ENCODE data around the gene VPS13D. TPM values are rescaled to one million over a fixed set of nuclear protein-coding genes. Genes with fewer than 3 reads are reported as not detected.

The VPS13D gene
- total and polyA plus RNA-seq, 4 donors, result 10.2 to 68.3 (median 12.6) TPM

DNA sequence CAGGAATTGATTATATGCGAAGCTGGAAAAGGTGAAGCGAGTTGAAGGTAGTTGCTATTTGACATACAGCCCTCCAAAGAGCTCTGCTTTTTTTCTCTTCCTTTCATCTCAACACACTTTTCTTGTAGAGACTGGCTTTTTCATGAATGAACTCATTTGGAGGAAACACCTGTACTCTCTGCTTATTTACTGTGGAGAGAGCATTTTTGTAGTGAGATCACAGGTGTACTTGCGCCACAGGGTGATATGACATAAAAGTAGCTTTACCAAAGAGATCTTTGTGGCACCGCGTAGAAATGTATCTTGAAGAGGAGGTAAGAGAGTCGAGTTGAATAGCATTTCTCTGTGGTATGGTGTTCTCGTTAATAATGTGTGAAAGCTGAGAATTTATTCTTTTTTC lies 187.6 kb downstream of the VPS13D start:
- Histone ChIP-seq H3K4me3 (ENCODE audit: low read depth in 1 of 3, low read length in 3 of 3) (no peak overlapping the region), H3K27ac (ENCODE audit: low read depth in 1 of 2, low read length in 2 of 2) (no peak overlapping the region), H3K9ac (ENCODE audit: low read depth in 1 of 2, low read length in 2 of 2) (no peak overlapping the region), H3K4me1 (ENCODE audit: control insufficient read depth in 4 of 4, insufficient read depth in 4 of 4, low read length in 3 of 4) (no peaks in the 10 kb centered on the region), H3K27me3 (ENCODE audit: control insufficient read depth in 4 of 4, insufficient read depth in 4 of 4, low read length in 3 of 4) (no peaks in the 10 kb centered on the region), H3K36me3 (ENCODE audit: control insufficient read depth in 4 of 4, insufficient read depth in 3 of 4, low read depth in 1 of 4, low read length in 3 of 4) (peaks cover 2 to 16% (median 7%) of the 10 kb centered on the region in 4 donors), H3K9me3 (ENCODE audit: control insufficient read depth in 4 of 4, low read length in 3 of 4) (no peaks in the 10 kb centered on the region)
- no peak for TF ChIP-seq RXRA (IDR thresholded peaks at IDR 0.05)
- no peak for TF ChIP-seq HNF4G (IDR thresholded peaks at IDR 0.05)
- no peak for TF ChIP-seq JUND (IDR thresholded peaks at IDR 0.05)
- TF ChIP-seq, protein P1, sequence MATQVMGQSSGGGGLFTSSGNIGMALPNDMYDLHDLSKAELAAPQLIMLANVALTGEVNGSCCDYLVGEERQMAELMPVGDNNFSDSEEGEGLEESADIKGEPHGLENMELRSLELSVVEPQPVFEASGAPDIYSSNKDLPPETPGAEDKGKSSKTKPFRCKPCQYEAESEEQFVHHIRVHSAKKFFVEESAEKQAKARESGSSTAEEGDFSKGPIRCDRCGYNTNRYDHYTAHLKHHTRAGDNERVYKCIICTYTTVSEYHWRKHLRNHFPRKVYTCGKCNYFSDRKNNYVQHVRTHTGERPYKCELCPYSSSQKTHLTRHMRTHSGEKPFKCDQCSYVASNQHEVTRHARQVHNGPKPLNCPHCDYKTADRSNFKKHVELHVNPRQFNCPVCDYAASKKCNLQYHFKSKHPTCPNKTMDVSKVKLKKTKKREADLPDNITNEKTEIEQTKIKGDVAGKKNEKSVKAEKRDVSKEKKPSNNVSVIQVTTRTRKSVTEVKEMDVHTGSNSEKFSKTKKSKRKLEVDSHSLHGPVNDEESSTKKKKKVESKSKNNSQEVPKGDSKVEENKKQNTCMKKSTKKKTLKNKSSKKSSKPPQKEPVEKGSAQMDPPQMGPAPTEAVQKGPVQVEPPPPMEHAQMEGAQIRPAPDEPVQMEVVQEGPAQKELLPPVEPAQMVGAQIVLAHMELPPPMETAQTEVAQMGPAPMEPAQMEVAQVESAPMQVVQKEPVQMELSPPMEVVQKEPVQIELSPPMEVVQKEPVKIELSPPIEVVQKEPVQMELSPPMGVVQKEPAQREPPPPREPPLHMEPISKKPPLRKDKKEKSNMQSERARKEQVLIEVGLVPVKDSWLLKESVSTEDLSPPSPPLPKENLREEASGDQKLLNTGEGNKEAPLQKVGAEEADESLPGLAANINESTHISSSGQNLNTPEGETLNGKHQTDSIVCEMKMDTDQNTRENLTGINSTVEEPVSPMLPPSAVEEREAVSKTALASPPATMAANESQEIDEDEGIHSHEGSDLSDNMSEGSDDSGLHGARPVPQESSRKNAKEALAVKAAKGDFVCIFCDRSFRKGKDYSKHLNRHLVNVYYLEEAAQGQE (IDR thresholded peaks at IDR 0.05), result no peak
- TF ChIP-seq SP1 (IDR thresholded peaks at IDR 0.05), result no peak
- TF ChIP-seq HNF4A (conservative IDR thresholded peaks at IDR 0.05), result no peak
- no peak for TF ChIP-seq RAD21 (IDR thresholded peaks at IDR 0.05)
- TF ChIP-seq, protein P2, sequence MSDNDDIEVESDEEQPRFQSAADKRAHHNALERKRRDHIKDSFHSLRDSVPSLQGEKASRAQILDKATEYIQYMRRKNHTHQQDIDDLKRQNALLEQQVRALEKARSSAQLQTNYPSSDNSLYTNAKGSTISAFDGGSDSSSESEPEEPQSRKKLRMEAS (IDR thresholded peaks at IDR 0.05), result no peak
- no peak for TF ChIP-seq NR2F2 (IDR thresholded peaks at IDR 0.05)
- TF ChIP-seq, protein P3, sequence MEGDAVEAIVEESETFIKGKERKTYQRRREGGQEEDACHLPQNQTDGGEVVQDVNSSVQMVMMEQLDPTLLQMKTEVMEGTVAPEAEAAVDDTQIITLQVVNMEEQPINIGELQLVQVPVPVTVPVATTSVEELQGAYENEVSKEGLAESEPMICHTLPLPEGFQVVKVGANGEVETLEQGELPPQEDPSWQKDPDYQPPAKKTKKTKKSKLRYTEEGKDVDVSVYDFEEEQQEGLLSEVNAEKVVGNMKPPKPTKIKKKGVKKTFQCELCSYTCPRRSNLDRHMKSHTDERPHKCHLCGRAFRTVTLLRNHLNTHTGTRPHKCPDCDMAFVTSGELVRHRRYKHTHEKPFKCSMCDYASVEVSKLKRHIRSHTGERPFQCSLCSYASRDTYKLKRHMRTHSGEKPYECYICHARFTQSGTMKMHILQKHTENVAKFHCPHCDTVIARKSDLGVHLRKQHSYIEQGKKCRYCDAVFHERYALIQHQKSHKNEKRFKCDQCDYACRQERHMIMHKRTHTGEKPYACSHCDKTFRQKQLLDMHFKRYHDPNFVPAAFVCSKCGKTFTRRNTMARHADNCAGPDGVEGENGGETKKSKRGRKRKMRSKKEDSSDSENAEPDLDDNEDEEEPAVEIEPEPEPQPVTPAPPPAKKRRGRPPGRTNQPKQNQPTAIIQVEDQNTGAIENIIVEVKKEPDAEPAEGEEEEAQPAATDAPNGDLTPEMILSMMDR (IDR thresholded peaks at IDR 0.05; ENCODE audit: low read depth, low read length, missing input control), result no peak
- TF ChIP-seq EGR1 (IDR thresholded peaks at IDR 0.05; ENCODE audit: low read depth in 2 of 2), result no peak
- TF ChIP-seq, protein P4, sequence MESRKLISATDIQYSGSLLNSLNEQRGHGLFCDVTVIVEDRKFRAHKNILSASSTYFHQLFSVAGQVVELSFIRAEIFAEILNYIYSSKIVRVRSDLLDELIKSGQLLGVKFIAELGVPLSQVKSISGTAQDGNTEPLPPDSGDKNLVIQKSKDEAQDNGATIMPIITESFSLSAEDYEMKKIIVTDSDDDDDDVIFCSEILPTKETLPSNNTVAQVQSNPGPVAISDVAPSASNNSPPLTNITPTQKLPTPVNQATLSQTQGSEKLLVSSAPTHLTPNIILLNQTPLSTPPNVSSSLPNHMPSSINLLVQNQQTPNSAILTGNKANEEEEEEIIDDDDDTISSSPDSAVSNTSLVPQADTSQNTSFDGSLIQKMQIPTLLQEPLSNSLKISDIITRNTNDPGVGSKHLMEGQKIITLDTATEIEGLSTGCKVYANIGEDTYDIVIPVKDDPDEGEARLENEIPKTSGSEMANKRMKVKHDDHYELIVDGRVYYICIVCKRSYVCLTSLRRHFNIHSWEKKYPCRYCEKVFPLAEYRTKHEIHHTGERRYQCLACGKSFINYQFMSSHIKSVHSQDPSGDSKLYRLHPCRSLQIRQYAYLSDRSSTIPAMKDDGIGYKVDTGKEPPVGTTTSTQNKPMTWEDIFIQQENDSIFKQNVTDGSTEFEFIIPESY (IDR thresholded peaks at IDR 0.05), result no peak
- no peak for DNase-seq (ENCODE audit: low spot score)
- WGBS, result 96% methylated on average over 7 of the region's 7 CpGs

DNA sequence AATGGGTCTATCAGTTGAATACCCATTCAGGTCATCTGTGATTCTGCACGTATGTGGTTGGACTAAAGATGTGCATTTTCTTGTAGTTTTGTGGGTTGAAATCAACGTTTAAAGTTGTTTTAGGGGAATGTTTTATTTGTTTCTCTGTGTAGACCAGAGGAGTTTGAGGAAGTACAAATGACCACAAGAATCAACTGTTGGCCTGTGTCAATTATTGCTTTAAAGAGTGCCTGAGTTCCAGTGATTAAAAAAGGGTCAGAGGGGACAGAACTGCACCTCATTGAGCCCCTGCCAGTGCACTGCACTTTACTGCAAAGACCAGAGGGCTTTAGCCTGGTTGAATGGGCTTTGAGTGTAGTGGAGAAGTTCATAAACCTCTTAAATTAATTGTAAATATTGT lies 190.3 kb downstream of the VPS13D start:
- no peaks in the 10 kb centered on the region for H3K4me1 ChIP-seq (ENCODE audit: control insufficient read depth in 4 of 4, insufficient read depth in 4 of 4, low read length in 3 of 4)
- no peak overlapping the region for H3K9ac ChIP-seq (ENCODE audit: low read depth in 1 of 2, low read length in 2 of 2)
- DNase-seq (ENCODE audit: low spot score), result no peak
- no peak overlapping the region for H3K27ac ChIP-seq (ENCODE audit: low read depth in 1 of 2, low read length in 2 of 2)
- 82% methylated on average over 2 of the region's 2 CpGs for WGBS
- no peak for TF ChIP-seq NR2F2 (IDR thresholded peaks at IDR 0.05)
- TF ChIP-seq, protein P5, sequence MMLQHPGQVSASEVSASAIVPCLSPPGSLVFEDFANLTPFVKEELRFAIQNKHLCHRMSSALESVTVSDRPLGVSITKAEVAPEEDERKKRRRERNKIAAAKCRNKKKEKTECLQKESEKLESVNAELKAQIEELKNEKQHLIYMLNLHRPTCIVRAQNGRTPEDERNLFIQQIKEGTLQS (IDR thresholded peaks at IDR 0.05), result no peak
- TF ChIP-seq FOXA2 (IDR thresholded peaks at IDR 0.05), result no peak
- TF ChIP-seq GABPA (IDR thresholded peaks at IDR 0.05 in 1 of 2, conservative IDR thresholded peaks at IDR 0.05 in 1 of 2), result no peak
- no peak for TF ChIP-seq FOXA1 (IDR thresholded peaks at IDR 0.05)
- no peak for TF ChIP-seq HNF4A (conservative IDR thresholded peaks at IDR 0.05)
- TF ChIP-seq RAD21 (IDR thresholded peaks at IDR 0.05), result no peak
- TF ChIP-seq, protein P1 (IDR thresholded peaks at IDR 0.05), result no peak
- H3K36me3 ChIP-seq (ENCODE audit: control insufficient read depth in 4 of 4, insufficient read depth in 3 of 4, low read depth in 1 of 4, low read length in 3 of 4), result peaks cover 2 to 16% (median 7%) of the 10 kb centered on the region in 4 donors
- H3K9me3 ChIP-seq (ENCODE audit: control insufficient read depth in 4 of 4, low read length in 3 of 4), result no peaks in the 10 kb centered on the region
- H3K4me3 ChIP-seq (ENCODE audit: low read depth in 1 of 3, low read length in 3 of 3), result no peak overlapping the region
- no peaks in the 10 kb centered on the region for H3K27me3 ChIP-seq (ENCODE audit: control insufficient read depth in 4 of 4, insufficient read depth in 4 of 4, low read length in 3 of 4)

Data from liver (tissue), 9 donors.